NB4 (cell line): ENCODE results near the gene RPTOR.

Experiments
- DNase-seq: peaks from one replicate; pipeline ENCODE4 v3.0.0; 2010; ENCODE audit warnings: low read depth
- H3K4me3 ChIP-seq: one replicate; pipeline ENCODE4 v1.5.1; 2011; ENCODE audit warnings: mild to moderate bottlenecking, low read depth, low read length, moderate library complexity
- MYC ChIP-seq: IDR thresholded peaks from 2 replicates; pipeline ENCODE4 v1.6.1; 2011; ENCODE audit warnings: low read depth, low read length
- POLR2A ChIP-seq: IDR thresholded peaks from 2 replicates; pipeline ENCODE4 v1.6.1; 2011; ENCODE audit warnings: mild to moderate bottlenecking; ENCODE audit not compliant: insufficient read length; ENCODE audit errors: extremely low read depth
- TF ChIP-seq, protein P1 (sequence below): IDR thresholded peaks from one replicate; pipeline ENCODE4 v1.5.1; 2012; ENCODE audit warnings: low read depth, low read length
- TF ChIP-seq, protein P2 (sequence below): IDR thresholded peaks from 2 replicates; pipeline ENCODE4 v1.6.1; 2011; ENCODE audit warnings: low read depth, low read length

RPTOR gene

GRCh38 chr17:80890196-80890920 is 345.7 kb downstream of the RPTOR start:
- no peak for TF ChIP-seq POLR2A
- TF ChIP-seq, protein P1, sequence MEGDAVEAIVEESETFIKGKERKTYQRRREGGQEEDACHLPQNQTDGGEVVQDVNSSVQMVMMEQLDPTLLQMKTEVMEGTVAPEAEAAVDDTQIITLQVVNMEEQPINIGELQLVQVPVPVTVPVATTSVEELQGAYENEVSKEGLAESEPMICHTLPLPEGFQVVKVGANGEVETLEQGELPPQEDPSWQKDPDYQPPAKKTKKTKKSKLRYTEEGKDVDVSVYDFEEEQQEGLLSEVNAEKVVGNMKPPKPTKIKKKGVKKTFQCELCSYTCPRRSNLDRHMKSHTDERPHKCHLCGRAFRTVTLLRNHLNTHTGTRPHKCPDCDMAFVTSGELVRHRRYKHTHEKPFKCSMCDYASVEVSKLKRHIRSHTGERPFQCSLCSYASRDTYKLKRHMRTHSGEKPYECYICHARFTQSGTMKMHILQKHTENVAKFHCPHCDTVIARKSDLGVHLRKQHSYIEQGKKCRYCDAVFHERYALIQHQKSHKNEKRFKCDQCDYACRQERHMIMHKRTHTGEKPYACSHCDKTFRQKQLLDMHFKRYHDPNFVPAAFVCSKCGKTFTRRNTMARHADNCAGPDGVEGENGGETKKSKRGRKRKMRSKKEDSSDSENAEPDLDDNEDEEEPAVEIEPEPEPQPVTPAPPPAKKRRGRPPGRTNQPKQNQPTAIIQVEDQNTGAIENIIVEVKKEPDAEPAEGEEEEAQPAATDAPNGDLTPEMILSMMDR, result peak; percentile 26
- DNase-seq, result peak; percentile 57
- H3K4me3 ChIP-seq, result peak overlapping the region; percentile 56

DNA sequence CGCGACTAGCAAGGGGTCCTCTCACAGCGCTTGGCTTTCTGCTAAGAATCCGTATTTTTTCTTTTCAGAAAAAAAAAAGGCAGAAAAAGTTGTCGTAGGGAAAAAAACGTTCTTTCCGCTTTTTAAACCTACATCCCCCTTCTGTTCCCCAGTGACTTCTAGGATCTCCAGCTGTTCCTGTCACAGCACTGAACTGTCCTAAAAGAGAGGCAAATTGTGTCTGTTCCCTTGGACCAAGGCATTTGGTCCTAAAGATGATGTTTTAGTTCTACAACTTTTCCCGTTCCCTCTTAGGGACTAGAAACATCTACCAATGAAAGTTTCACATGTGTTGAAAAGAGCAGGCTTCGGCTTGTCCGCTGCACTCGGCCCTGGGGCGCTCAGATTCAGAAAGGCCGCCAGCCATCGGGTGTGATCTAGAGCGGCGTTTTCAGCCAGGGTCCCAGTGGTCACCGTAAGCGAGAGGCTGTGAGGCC is 346.3 kb downstream of the RPTOR start:
- peak overlapping the region; percentile 56 for H3K4me3 ChIP-seq
- TF ChIP-seq, protein P1, result no peak
- TF ChIP-seq MYC (no peak), POLR2A (no peak)
- TF ChIP-seq, protein P2, sequence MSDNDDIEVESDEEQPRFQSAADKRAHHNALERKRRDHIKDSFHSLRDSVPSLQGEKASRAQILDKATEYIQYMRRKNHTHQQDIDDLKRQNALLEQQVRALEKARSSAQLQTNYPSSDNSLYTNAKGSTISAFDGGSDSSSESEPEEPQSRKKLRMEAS, result no peak
- no peak for DNase-seq

- DNase-seq, result peak; percentile 88
- TF ChIP-seq, protein P1, result no peak
- TF ChIP-seq MYC (peak; percentile 57), POLR2A (no peak)
- TF ChIP-seq, protein P2, result peak; percentile 54; the same call in 1 of the 2 replicates
- H3K4me3 ChIP-seq, result peak overlapping the region; percentile 56
Observed at GRCh38 chr17:80891397-80892018, 346.9 kb downstream of the RPTOR start.

GRCh38 chr17:80892019-80892855 is 347.6 kb downstream of the RPTOR start:
- peak overlapping the region; percentile 56 for H3K4me3 ChIP-seq
- TF ChIP-seq, protein P2, result peak; percentile 91
- no peak for TF ChIP-seq POLR2A
- peak; percentile 65 for TF ChIP-seq MYC
- TF ChIP-seq, protein P1, result no peak
- peak; percentile 89 for DNase-seq

DNA sequence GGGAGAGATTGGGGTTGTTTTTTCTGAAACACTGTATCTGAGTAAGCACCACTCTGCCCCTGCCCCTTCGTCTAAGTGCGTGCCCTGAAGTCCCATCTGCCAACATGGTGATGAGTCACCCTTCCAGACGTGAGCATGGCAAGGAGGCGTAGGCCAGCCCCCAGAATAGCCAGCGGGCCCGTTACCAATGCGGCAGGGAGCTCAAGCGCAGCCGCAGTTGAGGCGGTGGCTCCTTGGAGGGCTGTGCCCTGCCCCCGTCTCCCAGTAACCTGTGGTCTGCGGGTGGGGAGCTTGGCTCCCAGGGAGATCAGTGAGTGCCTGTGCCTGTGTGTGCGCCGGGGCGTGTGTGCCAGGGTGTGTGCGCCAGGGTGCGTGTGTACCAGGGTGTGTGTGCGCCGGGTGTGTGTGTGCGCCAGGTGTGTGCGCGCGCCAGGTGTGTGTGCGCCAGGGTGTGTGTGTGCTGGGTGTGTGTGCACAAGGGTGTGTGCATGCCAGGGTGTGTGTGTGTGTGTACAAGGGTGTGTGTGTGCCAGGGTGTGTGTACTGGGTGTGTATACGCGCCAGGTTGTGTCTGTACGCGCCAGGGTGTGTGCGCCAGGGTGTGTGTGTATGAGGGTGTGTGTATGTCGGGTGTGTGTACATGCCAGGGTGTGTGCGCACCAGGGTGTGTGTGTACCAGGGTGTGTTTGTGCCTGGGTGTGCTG is 348.4 kb downstream of the RPTOR start:
- TF ChIP-seq, protein P2, result peak; percentile 46; the same call in 1 of the 2 replicates
- TF ChIP-seq, protein P1, result no peak
- TF ChIP-seq POLR2A, result no peak
- 0 out of 2 replicates have a peak, but pooled peaks have one; percentile 35 for TF ChIP-seq MYC
- H3K4me3 ChIP-seq, result peak overlapping the region; percentile 16
- DNase-seq, result peak; percentile 86
